Skeletal muscle tissue (tissue), 4 donors: ENCODE data around the gene ZSWIM2. TPM values are rescaled to one million over a fixed set of nuclear protein-coding genes. Genes with fewer than 3 reads are reported as not detected.
"Not testable (repeated sequence)": the region's sequence is repeated elsewhere in the genome, so short reads cannot be mapped to it uniquely, and the experiment has no call there.

Experiments used
- H3K27ac ChIP-seq: one replicate; pipeline ENCODE4 v1.7.0; 2013; ENCODE audit warnings: mild to moderate bottlenecking, low read depth, low read length, inconsistent platforms
- H3K27me3 ChIP-seq, 3 donors: one replicate each; pipeline ENCODE4 v1.7.0; 2013; ENCODE audit warnings: low read length in 3 of 3; ENCODE audit not compliant: control insufficient read depth in 3 of 3, insufficient read depth in 3 of 3
- H3K36me3 ChIP-seq, 3 donors: one replicate each; pipeline ENCODE4 v1.7.0; 2013; ENCODE audit warnings: low read length in 3 of 3; ENCODE audit not compliant: control insufficient read depth in 3 of 3, insufficient read depth in 3 of 3
- H3K4me1 ChIP-seq, 3 donors: one replicate each; pipeline ENCODE4 v1.7.0; 2013; ENCODE audit warnings: low read length in 3 of 3, mild to moderate bottlenecking in 3 of 3; ENCODE audit not compliant: control insufficient read depth in 3 of 3, insufficient read depth in 3 of 3
- H3K4me3 ChIP-seq, 3 donors: one replicate each; pipeline ENCODE4 v1.7.0; 2013; ENCODE audit warnings: low read length in 3 of 3
- H3K9ac ChIP-seq, 3 donors: one replicate each; pipeline ENCODE4 v1.7.0; 2013; ENCODE audit warnings: low read length in 3 of 3, mild to moderate bottlenecking in 3 of 3, moderate library complexity in 2 of 3, low read depth in 1 of 3
- H3K9me3 ChIP-seq, 3 donors: one replicate each; pipeline ENCODE4 v1.7.0; 2013; ENCODE audit warnings: low read length in 3 of 3; ENCODE audit not compliant: control insufficient read depth in 3 of 3
- total RNA-seq: library from RNA; depleted of rRNA; stranded (reverse); fragments of >200 nt; gene quantifications from one replicate; pipeline ENCODE4 v1.2.3, GENCODE V29; 2014
- donor health status: Osteomylitis.

The ZSWIM2 gene
- total RNA-seq, 1 donor from 2014 or later: not detected

DNA sequence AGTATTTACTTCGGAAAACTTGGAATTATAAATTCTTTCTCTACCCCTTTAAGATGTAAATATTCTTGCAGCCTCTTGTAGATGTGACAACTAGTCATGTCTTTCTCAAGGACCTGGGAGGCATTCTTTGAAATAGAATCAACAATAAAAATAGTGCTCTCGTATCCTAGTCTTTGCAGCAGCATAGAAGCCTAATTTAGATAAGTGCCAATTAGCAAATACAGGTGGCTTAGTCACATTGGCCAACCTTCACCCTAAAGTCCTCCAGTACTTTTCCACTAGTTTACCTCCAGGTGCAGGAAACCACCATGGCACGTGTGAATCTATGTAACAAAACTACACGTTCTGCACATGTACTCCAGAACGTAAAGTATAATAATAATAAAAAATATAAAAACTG, 3.5 kb upstream of the ZSWIM2 start:
- H3K4me1 ChIP-seq: peaks cover 0 to 8% (median 4%) of the 10 kb centered on the region in 3 donors
- H3K9me3 ChIP-seq: no peaks in the 10 kb centered on the region
- H3K4me3 ChIP-seq: no peak overlapping the region
- no peak overlapping the region for H3K9ac ChIP-seq
- H3K27me3 ChIP-seq: no peaks in the 10 kb centered on the region
- H3K27ac ChIP-seq: no peak overlapping the region
- no peaks in the 10 kb centered on the region for H3K36me3 ChIP-seq

- Histone ChIP-seq H3K36me3 (no peaks in the 10 kb centered on the region), H3K4me3 (no peak overlapping the region), H3K27me3 (no peaks in the 10 kb centered on the region), H3K9me3 (no peaks in the 10 kb centered on the region), H3K4me1 (no peaks in the 10 kb centered on the region), H3K27ac (no peak overlapping the region), H3K9ac (no peak overlapping the region)
Measured at GRCh38 chr2:186842373-186842772, 6.6 kb downstream of the ZSWIM2 start.

DNA sequence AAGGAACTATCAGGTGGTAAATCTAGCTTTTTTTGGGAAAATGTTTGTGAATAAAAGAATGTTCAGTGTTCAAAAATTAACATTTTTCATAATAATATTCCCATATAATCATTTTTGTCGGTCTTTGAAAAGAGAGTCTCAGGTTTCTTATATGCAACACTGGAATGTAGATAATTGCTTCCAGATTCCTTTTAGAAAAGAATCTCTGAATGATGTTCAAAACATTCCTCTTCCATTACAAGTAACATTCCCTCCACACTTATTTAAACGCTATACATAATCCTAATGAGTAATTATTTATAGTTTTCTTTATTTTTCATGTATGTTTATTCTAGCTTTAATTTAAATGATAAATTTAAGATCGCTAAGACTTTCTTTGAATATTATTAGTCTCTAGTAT, 7.0 kb downstream of the ZSWIM2 start:
- Histone ChIP-seq H3K36me3 (no peaks in the 10 kb centered on the region), H3K27ac (no peak overlapping the region), H3K9ac (no peak overlapping the region), H3K4me1 (no peaks in the 10 kb centered on the region), H3K27me3 (no peaks in the 10 kb centered on the region), H3K4me3 (no peak overlapping the region), H3K9me3 (no peaks in the 10 kb centered on the region)

DNA sequence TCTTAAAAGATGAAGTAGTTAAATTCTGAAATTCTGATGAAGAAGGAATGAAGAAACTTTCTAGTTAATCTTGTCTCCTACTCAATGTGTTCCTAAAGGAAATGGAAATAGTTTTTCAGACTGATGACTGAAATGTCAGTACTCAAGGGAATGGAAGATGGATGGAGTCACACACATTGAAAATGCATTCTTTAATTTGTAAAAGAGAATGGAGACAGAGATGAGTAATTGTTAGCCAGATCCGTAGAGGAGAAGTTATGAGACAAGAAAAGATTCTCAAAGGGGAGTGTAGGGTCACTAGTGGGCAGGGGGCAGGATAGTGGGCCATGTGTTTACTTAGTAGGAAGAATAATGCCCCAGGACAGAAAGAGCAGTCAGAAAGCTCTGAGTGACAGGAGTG, 13.3 kb downstream of the ZSWIM2 start:
- no peak overlapping the region for H3K27ac ChIP-seq
- H3K27me3 ChIP-seq: no peaks in the 10 kb centered on the region
- no peaks in the 10 kb centered on the region for H3K9me3 ChIP-seq

GRCh38 chr2:186827862-186828492, 21.0 kb downstream of the ZSWIM2 start:
- no peak overlapping the region for H3K27ac ChIP-seq

More for the DNA sequence above, 13.3 kb downstream of the ZSWIM2 start:
- Histone ChIP-seq H3K36me3 (no peaks in the 10 kb centered on the region), H3K4me1 (no peaks in the 10 kb centered on the region), H3K9ac (no peak overlapping the region), H3K4me3 (no peak overlapping the region)

DNA sequence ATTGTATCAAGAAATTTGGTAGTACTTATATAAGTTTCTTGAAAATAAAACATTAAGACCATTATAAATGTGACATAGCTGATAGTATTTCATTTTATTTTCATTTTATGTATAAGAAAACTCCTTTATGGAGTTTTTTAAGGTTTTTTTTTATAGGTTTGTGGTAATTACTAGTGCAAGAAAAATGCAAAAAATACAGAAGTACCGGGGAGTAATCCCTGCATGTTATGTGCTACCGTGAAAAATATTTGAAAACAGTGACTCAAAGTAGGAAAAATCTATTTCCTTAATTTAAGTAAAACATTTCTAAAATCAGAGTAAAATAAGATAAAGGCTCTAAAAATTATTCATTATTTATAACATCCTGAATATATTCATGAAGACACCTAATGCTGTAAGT, 21.6 kb downstream of the ZSWIM2 start:
- no peaks in the 10 kb centered on the region for H3K27me3 ChIP-seq

More at GRCh38 chr2:186827862-186828492, 21.0 kb downstream of the ZSWIM2 start:
- Histone ChIP-seq H3K27me3 (no peaks in the 10 kb centered on the region), H3K9me3 (no peaks in the 10 kb centered on the region), H3K9ac (no peak overlapping the region), H3K4me1 (no peaks in the 10 kb centered on the region), H3K4me3 (no peak overlapping the region), H3K36me3 (no peaks in the 10 kb centered on the region)

DNA sequence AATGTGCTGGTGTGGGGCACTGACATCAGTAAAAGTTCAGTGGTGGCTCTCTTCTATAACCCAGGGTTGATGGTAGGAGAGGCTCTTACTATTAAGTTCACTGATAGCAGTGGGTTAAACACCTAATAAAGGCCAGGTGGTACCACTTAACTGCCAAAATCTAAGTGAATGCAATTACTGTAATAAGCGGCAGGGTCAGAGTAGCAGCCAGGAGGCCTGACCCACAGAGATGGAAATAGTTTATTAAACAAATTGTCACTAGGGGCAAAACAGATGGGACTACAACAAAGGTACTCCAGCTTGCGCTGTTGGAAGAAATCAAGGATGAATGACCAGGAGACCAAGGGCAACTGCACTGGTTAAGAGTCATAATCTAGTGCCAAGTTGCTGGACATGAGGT, 26.6 kb downstream of the ZSWIM2 start:
- no peak overlapping the region for H3K9ac ChIP-seq
- H3K36me3 ChIP-seq: no peaks in the 10 kb centered on the region
- H3K27me3 ChIP-seq: no peaks in the 10 kb centered on the region
- H3K9me3 ChIP-seq: no peaks in the 10 kb centered on the region
- no peak overlapping the region for H3K27ac ChIP-seq
- no peak overlapping the region for H3K4me3 ChIP-seq
- H3K4me1 ChIP-seq: no peaks in the 10 kb centered on the region

More for the DNA sequence above, 21.6 kb downstream of the ZSWIM2 start:
- Histone ChIP-seq H3K36me3 (no peaks in the 10 kb centered on the region), H3K9ac (no peak overlapping the region), H3K4me3 (no peak overlapping the region), H3K4me1 (no peaks in the 10 kb centered on the region), H3K9me3 (no peaks in the 10 kb centered on the region), H3K27ac (no peak overlapping the region)

GRCh38 chr2:186820303-186820702, 28.7 kb downstream of the ZSWIM2 start:
- H3K4me1 ChIP-seq: no peaks in the 10 kb centered on the region
- H3K36me3 ChIP-seq: no peaks in the 10 kb centered on the region
- H3K4me3 ChIP-seq: no peak overlapping the region
- H3K27ac ChIP-seq: no peak overlapping the region
- no peaks in the 10 kb centered on the region for H3K9me3 ChIP-seq
- H3K9ac ChIP-seq: no peak overlapping the region
- H3K27me3 ChIP-seq: no peaks in the 10 kb centered on the region

DNA sequence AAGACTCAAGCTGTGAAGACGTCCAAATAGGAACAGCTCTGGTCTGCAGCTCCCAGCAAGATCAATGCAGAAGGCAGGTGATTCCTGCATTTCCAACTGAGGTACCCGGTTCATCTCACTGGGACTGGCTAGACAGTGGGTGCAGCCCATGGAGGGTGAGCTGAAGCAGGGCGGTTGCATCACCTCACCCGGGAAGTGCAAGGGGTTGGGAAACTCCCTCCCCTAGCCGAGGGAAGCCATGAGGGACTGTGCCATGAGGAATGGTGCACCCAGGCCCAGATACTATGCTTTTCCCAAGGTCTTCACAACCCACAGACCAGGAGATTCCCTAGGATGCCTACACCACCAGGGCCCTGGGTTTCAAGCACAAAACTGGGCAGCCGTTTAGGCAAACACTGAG, 37.2 kb downstream of the ZSWIM2 start:
- H3K27me3 ChIP-seq, H3K4me3 ChIP-seq, H3K4me1 ChIP-seq, H3K27ac ChIP-seq, H3K9ac ChIP-seq, H3K9me3 ChIP-seq, H3K36me3 ChIP-seq: not testable (repeated sequence)

- Histone ChIP-seq H3K4me1 (no peaks in the 10 kb centered on the region), H3K36me3 (no peaks in the 10 kb centered on the region), H3K9ac (no peak overlapping the region), H3K27ac (no peak overlapping the region), H3K27me3 (no peaks in the 10 kb centered on the region), H3K4me3 (no peak overlapping the region), H3K9me3 (no peaks in the 10 kb centered on the region)
Measured at GRCh38 chr2:186806591-186806990, 42.4 kb downstream of the ZSWIM2 start.
